Measurements from ENCODE around the gene ZDHHC11.

Gene ZDHHC11

DNA sequence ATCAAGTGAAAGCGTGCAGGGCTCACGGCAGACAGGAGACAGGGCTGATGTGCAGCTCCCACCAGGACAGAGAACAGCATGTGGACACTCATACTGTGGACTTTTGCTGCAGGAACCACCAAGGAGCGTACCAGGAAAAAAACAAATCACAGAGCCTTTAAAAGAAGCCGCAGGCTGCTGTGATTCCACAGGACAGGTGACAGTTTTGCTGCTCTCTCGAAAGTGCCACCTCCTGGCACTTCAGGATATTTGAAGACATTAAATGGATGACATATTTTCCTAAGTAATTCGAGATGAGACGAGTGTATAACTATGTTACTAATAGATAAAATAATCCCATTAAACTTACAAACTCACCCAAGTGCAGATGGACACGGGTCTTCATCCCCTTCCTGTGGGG lies 29.3 kb downstream of the ZDHHC11 start:
- Histone ChIP-seq H3K27ac (replicated peaks) (no peak overlapping the region), H3K4me3 (replicated peaks; ENCODE audit: insufficient read depth, low read length) (no peak overlapping the region), H3K27me3 (ENCODE audit: insufficient read depth, poor library complexity, severe bottlenecking) (peaks cover 10% of the 10 kb centered on the region)
- no peak for DNase-seq (ENCODE audit: low read depth in 1 of 2, low spot score in 1 of 2)
- TF ChIP-seq GABPA (IDR thresholded peaks at IDR 0.05; ENCODE audit: low read depth) (no peak), SPI1 (IDR thresholded peaks at IDR 0.05; ENCODE audit: borderline replicate concordance, low read depth) (no peak), POLR2AphosphoS5 (IDR thresholded peaks at IDR 0.05; ENCODE audit: low read depth) (no peak)
- TF ChIP-seq, protein P1, sequence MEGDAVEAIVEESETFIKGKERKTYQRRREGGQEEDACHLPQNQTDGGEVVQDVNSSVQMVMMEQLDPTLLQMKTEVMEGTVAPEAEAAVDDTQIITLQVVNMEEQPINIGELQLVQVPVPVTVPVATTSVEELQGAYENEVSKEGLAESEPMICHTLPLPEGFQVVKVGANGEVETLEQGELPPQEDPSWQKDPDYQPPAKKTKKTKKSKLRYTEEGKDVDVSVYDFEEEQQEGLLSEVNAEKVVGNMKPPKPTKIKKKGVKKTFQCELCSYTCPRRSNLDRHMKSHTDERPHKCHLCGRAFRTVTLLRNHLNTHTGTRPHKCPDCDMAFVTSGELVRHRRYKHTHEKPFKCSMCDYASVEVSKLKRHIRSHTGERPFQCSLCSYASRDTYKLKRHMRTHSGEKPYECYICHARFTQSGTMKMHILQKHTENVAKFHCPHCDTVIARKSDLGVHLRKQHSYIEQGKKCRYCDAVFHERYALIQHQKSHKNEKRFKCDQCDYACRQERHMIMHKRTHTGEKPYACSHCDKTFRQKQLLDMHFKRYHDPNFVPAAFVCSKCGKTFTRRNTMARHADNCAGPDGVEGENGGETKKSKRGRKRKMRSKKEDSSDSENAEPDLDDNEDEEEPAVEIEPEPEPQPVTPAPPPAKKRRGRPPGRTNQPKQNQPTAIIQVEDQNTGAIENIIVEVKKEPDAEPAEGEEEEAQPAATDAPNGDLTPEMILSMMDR (IDR thresholded peaks at IDR 0.05; ENCODE audit: insufficient read depth, low read length), result no peak
- TF ChIP-seq, protein P2, sequence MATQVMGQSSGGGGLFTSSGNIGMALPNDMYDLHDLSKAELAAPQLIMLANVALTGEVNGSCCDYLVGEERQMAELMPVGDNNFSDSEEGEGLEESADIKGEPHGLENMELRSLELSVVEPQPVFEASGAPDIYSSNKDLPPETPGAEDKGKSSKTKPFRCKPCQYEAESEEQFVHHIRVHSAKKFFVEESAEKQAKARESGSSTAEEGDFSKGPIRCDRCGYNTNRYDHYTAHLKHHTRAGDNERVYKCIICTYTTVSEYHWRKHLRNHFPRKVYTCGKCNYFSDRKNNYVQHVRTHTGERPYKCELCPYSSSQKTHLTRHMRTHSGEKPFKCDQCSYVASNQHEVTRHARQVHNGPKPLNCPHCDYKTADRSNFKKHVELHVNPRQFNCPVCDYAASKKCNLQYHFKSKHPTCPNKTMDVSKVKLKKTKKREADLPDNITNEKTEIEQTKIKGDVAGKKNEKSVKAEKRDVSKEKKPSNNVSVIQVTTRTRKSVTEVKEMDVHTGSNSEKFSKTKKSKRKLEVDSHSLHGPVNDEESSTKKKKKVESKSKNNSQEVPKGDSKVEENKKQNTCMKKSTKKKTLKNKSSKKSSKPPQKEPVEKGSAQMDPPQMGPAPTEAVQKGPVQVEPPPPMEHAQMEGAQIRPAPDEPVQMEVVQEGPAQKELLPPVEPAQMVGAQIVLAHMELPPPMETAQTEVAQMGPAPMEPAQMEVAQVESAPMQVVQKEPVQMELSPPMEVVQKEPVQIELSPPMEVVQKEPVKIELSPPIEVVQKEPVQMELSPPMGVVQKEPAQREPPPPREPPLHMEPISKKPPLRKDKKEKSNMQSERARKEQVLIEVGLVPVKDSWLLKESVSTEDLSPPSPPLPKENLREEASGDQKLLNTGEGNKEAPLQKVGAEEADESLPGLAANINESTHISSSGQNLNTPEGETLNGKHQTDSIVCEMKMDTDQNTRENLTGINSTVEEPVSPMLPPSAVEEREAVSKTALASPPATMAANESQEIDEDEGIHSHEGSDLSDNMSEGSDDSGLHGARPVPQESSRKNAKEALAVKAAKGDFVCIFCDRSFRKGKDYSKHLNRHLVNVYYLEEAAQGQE (IDR thresholded peaks at IDR 0.05; ENCODE audit: insufficient replicate concordance, low read depth), result no peak

DNA sequence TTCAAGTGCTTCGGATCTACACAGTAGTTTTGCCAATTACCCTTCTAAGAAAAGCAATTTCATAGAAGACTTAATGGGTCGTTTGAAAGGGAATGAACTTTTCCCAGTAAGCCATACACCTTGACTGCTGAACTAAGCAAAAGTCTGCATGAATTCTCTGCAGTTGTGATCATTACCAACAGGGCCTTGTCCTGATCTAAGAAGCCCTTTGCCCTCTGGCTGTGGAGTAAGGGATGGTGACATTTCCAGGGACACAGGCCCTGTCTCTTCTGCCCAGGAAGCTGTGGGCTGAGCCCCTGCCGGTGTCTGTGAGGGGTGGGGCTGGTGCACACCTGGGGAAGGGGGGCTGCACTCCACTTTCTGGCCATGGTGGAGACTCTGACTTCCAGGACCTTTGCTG lies 30.5 kb downstream of the ZDHHC11 start:
- no peak for DNase-seq (ENCODE audit: low read depth in 1 of 2, low spot score in 1 of 2)
- TF ChIP-seq, protein P1 (IDR thresholded peaks at IDR 0.05; ENCODE audit: insufficient read depth, low read length), result no peak
- TF ChIP-seq GABPA (IDR thresholded peaks at IDR 0.05; ENCODE audit: low read depth), result no peak
- TF ChIP-seq SPI1 (IDR thresholded peaks at IDR 0.05; ENCODE audit: borderline replicate concordance, low read depth), result no peak
- TF ChIP-seq, protein P2 (IDR thresholded peaks at IDR 0.05; ENCODE audit: insufficient replicate concordance, low read depth), result no peak
- TF ChIP-seq POLR2AphosphoS5 (IDR thresholded peaks at IDR 0.05; ENCODE audit: low read depth), result no peak
- H3K27me3 ChIP-seq (ENCODE audit: insufficient read depth, poor library complexity, severe bottlenecking), result peaks cover 10% of the 10 kb centered on the region
- no peak overlapping the region for H3K27ac ChIP-seq (replicated peaks)
- no peak overlapping the region for H3K4me3 ChIP-seq (replicated peaks; ENCODE audit: insufficient read depth, low read length)

DNA sequence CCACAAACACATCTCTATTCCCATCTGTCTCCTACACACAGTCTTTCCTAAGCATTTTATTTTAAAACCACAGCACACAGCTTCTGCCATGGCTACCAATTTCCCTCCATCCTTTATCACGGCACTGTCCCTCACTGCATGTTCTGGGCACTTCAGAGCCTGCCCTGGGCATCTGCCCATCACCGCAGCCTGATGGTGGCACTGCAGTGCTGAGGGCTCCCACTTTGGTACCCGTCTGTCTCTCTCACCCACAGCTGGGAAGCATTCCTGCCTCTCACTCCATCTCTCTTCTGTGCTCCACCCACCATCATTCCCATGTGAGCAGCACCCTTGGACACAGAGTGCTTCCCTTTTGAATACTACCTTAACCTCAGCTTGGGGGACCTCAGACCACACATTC lies 31.7 kb downstream of the ZDHHC11 start:
- TF ChIP-seq, protein P1 (IDR thresholded peaks at IDR 0.05; ENCODE audit: insufficient read depth, low read length), result no peak
- TF ChIP-seq, protein P2 (IDR thresholded peaks at IDR 0.05; ENCODE audit: insufficient replicate concordance, low read depth), result no peak
- TF ChIP-seq GABPA (IDR thresholded peaks at IDR 0.05; ENCODE audit: low read depth), result no peak
- TF ChIP-seq POLR2AphosphoS5 (IDR thresholded peaks at IDR 0.05; ENCODE audit: low read depth), result no peak
- no peak for TF ChIP-seq SPI1 (IDR thresholded peaks at IDR 0.05; ENCODE audit: borderline replicate concordance, low read depth)
- H3K4me3 ChIP-seq (replicated peaks; ENCODE audit: insufficient read depth, low read length), result no peak overlapping the region
- no peak for DNase-seq (ENCODE audit: low read depth in 1 of 2, low spot score in 1 of 2)
- H3K27ac ChIP-seq (replicated peaks), result no peak overlapping the region
- H3K27me3 ChIP-seq (ENCODE audit: insufficient read depth, poor library complexity, severe bottlenecking), result peaks cover 10% of the 10 kb centered on the region
